GM12878 (cell line): ENCODE data around the gene HNRNPM. TPM values are rescaled to one million over a fixed set of nuclear protein-coding genes. Genes with fewer than 3 reads are reported as not detected.

ENCODE experiments used
- ATAC-seq: fragments of 200-7000 bp; cut with Tn5 transposase; 3 replicates; pipeline ENCODE4 v1.9.1; 2020; ENCODE audit warnings: mild to moderate bottlenecking, moderate library complexity
- BruUV-seq: library from RNA; stranded (reverse); fragments of 400-500 nt; replicated peaks from 2 replicates; lab custom pipeline; 2021; lab: Mats Ljungman, UMichigan
- CTCF ChIA-PET: fragments of 300-600 bp; sonication (Branson Sonifier 250); formaldehyde crosslinking; extraction: SDS; loops from one replicate; lab custom pipeline; 2021; ENCODE audit warnings: inconsistent platforms; lab: Yijun Ruan, JAX
- POLR2A ChIA-PET: fragments of 350-600 bp; formaldehyde crosslinking; extraction: SDS; loops from one replicate; lab custom pipeline; 2021; ENCODE audit warnings: inconsistent platforms; lab: Charles Lee
- RAD21 ChIA-PET: fragments of 300-600 bp; sonication (Branson Sonifier 250); formaldehyde crosslinking; loops from one replicate; lab custom pipeline; 2023; ENCODE audit warnings: antibody characterized with exemption; ENCODE audit not compliant: unreplicated experiment; lab: Charles Lee
- SMC1A ChIA-PET: fragments of 300-600 bp; sonication (Branson Sonifier 250); formaldehyde crosslinking; loops from one replicate; lab custom pipeline; 2023; ENCODE audit not compliant: unreplicated experiment, uncharacterized antibody; lab: Charles Lee
- DNase-seq: peaks from one replicate; pipeline ENCODE4 v3.0.0-alpha.2; 2011; ENCODE audit warnings: low read depth, low spot score
- FAIRE-seq: peaks from 3 replicates; lab custom pipeline; 2011; peaks lifted over from hg19 to GRCh38; lab: Jason Lieb, UNC
- H2AFZ ChIP-seq: 2 replicates; pipeline ENCODE4 v1.6.0; 2011; ENCODE audit warnings: low read depth, low read length, control low read depth; ENCODE audit not compliant: control insufficient read depth
- H3K27ac ChIP-seq: 2 replicates; pipeline ENCODE4 v1.5.1; 2011; ENCODE audit warnings: control low read depth; ENCODE audit not compliant: control insufficient read depth, insufficient read depth
- H3K27me3 ChIP-seq, 2 experiments: replicated peaks in 1 of 2; 2 replicates each; pipeline versions ENCODE4 v1.6.0 to v1.6.1; 2011; ENCODE audit warnings: low read length in 1 of 2; ENCODE audit not compliant: control insufficient read depth in 2 of 2, insufficient read depth in 2 of 2
- H3K36me3 ChIP-seq, 2 experiments: 2 replicates each; pipeline ENCODE4 v1.5.1; 2011; ENCODE audit warnings: low read length in 1 of 2; ENCODE audit not compliant: control insufficient read depth in 2 of 2, insufficient read depth in 2 of 2
- H3K4me1 ChIP-seq: 2 replicates; pipeline ENCODE4 v1.6.1; 2011; ENCODE audit warnings: mild to moderate bottlenecking, low read length, moderate library complexity, mixed read lengths; ENCODE audit not compliant: control insufficient read depth, insufficient read depth
- H3K4me2 ChIP-seq: 2 replicates; pipeline ENCODE4 v1.6.0; 2011; ENCODE audit warnings: control low read depth; ENCODE audit not compliant: control insufficient read depth, insufficient read depth
- H3K4me3 ChIP-seq: fragments of 200-600 bp; sonication (generic); 2 replicates; pipeline ENCODE4 v1.5.1; 2016
- H3K79me2 ChIP-seq: 2 replicates; pipeline ENCODE4 v1.6.0; 2011; ENCODE audit warnings: low read length; ENCODE audit not compliant: control insufficient read depth, insufficient read depth
- H3K9ac ChIP-seq: 2 replicates; pipeline ENCODE4 v1.8.0; 2011; ENCODE audit warnings: low read length, control low read depth, mixed read lengths; ENCODE audit not compliant: control insufficient read depth, insufficient read depth
- H3K9me3 ChIP-seq: replicated peaks from 3 replicates; pipeline ENCODE4 v1.5.1; 2011; ENCODE audit warnings: mild to moderate bottlenecking, low read length; ENCODE audit not compliant: control insufficient read depth, insufficient read depth
- H4K20me1 ChIP-seq: 2 replicates; pipeline ENCODE4 v1.6.0; 2011; ENCODE audit not compliant: control insufficient read depth, insufficient read depth
- SMC3 ChIP-seq: IDR thresholded peaks from 2 replicates; pipeline ENCODE4 v1.6.1; 2011; ENCODE audit warnings: low read length, improper control_type of control experiment, borderline replicate concordance
- SREBF2 ChIP-seq: IDR thresholded peaks from 2 replicates; pipeline ENCODE4 v1.6.1; 2012; ENCODE audit warnings: mild to moderate bottlenecking, low read length
- WGBS: methylation state at CpG from one replicate; pipeline ENCODE4 v1.1.6; 2016; ENCODE audit warnings: low lambda C conversion rate; ENCODE audit not compliant: insufficient replicate concordance, insufficient coverage; ENCODE audit errors: missing lambda C conversion rate; 5-methylcytosine and 5-hydroxymethylcytosine counted together
- in situ Hi-C: fragments of 300-500 bp; cut with MboI; formaldehyde crosslinking; loops from 9 replicates; pipeline ENCODE4 v1.14.3; 2018; ENCODE audit warnings: mixed read lengths
- intact Hi-C: fragments of 100-400 bp; cut with micrococcal nuclease; formaldehyde crosslinking; loops from one replicate; pipeline ENCODE4 v1.14.2; 2022; ENCODE audit not compliant: unreplicated experiment
- polyA plus RNA-seq, 11 experiments: library from polyadenylated mRNA; depleted of rRNA in 4 of 11; unstranded in 6 of 11; stranded (reverse) in 5 of 11; fragments of >200 nt; fragmentation: Nextera tagmentation in 4 of 11; fragmentation: Illumina TruSeq in 1 of 11; extraction: Ambion mirVana in 4 of 11; extraction: Trizol in 1 of 11; gene quantifications; 1 replicate in 1 of 11; 2 replicates in 10 of 11; pipeline versions ENCODE4 v1.2.1 to v1.2.3, GENCODE V29; 2011 to 2016; ENCODE audit warnings: inconsistent platforms in 2 of 11, missing spikeins in 2 of 11, low read depth in 1 of 11
- total RNA-seq, 4 experiments: library from RNA; depleted of rRNA in 3 of 4; stranded (reverse); fragments of >200 nt in 3 of 4; fragmentation: Illumina TruSeq in 1 of 4; extraction: Trizol in 1 of 4; gene quantifications; 2 replicates each; pipeline versions ENCODE4 v1.2.1 to v1.2.3, GENCODE V29; 2013 to 2021
- TF ChIP-seq, protein P1 (sequence below): IDR thresholded peaks from 2 replicates; pipeline ENCODE4 v1.6.1; 2011; ENCODE audit warnings: low read depth, low read length, improper control_type of control experiment, borderline replicate concordance

The HNRNPM gene
- total and polyA plus RNA-seq, 10 of the 15 experiments (the other 5 are each of a cell fraction or from before 2014, with no cell fraction given), result 14.3 to 415 (median 198) TPM

DNA sequence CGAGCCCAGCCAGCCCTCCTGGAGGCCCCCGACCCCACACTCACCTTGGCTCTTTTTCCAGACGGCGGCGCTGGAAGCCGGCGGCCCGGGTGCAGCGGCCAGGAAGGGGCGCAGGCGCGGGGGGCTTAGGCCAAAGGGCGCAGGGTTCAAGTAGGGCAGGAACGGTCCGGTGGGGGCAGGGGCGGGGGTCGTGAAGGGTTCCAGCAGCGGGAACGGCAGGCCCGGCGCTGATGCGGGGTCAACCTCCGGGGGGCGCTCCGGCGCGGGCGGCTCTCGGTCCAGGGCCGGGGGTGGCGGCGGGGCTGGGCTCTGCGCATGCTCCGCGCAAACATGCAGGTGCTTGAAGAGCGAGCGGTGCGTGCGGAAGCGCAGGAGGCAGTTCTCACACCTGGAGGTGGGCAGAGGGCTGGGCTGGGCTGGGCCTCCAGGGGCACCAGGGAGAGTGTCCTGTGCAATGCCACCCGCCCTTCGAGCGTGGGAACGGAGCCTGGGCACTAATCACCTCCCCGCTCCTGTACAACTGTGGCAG is 66.9 kb downstream of the HNRNPM start:
- no peaks in the 10 kb centered on the region for H3K36me3 ChIP-seq
- no TSS peak for BruUV-seq
- WGBS, result 97% methylated on average over 24 of the region's 45 CpGs
- TF ChIP-seq SREBF2 (no peak), SMC3 (no peak)
- TF ChIP-seq, protein P1, sequence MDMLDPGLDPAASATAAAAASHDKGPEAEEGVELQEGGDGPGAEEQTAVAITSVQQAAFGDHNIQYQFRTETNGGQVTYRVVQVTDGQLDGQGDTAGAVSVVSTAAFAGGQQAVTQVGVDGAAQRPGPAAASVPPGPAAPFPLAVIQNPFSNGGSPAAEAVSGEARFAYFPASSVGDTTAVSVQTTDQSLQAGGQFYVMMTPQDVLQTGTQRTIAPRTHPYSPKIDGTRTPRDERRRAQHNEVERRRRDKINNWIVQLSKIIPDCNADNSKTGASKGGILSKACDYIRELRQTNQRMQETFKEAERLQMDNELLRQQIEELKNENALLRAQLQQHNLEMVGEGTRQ, result no peak
- TF ChIP-seq, all 136 proteins: peak for 0
- ChIA-PET POLR2A (no interaction called here), CTCF (no interaction called here), RAD21 (no interaction called here), SMC1A (no interaction called here)
- Histone ChIP-seq H3K27me3 (no peaks in the 10 kb centered on the region), H3K4me2 (no peak overlapping the region), H3K79me2 (peaks cover 2% of the 10 kb centered on the region), H3K9ac (no peak overlapping the region), H2AFZ (no peak overlapping the region), H3K4me1 (peaks cover 7% of the 10 kb centered on the region; the same call in 1 of the 2 replicates), H3K27ac (no peak overlapping the region), H3K4me3 (no peak overlapping the region), H4K20me1 (no peaks in the 10 kb centered on the region), H3K9me3 (no peaks in the 10 kb centered on the region)
- ATAC-seq, result no peak
- intact Hi-C loops, result no loop called here
- FAIRE-seq, result no peak
- DNase-seq, result no peak
- in situ Hi-C loops, result no loop called here
